Kidney (tissue), 14 donors: Measurements from ENCODE around the gene PPP1R16B. TPM values are rescaled to one million over a fixed set of nuclear protein-coding genes. Genes with fewer than 3 reads are reported as not detected.

Source experiments
- DNase-seq, 5 donors: peaks; one replicate each; pipeline ENCODE4 v3.0.0-alpha.2; 2013 to 2020
- FAIRE-seq: peaks from 2 replicates; lab custom pipeline; 2012; peaks lifted over from hg19 to GRCh38; lab: Jason Lieb, UNC
- H3K27ac ChIP-seq, 2 donors: one replicate each; pipeline ENCODE4 v1.7.0; 2013; ENCODE audit warnings: low read depth in 2 of 2, low read length in 2 of 2, inconsistent platforms in 1 of 2
- H3K27me3 ChIP-seq: one replicate; pipeline ENCODE4 v1.7.1; 2013; ENCODE audit warnings: low read length, inconsistent platforms; ENCODE audit not compliant: control insufficient read depth, insufficient read depth
- H3K36me3 ChIP-seq, 3 donors: one replicate each; pipeline versions ENCODE4 v1.7.0 to v1.7.1; 2013; ENCODE audit warnings: low read length in 3 of 3, control low read depth in 1 of 3, inconsistent platforms in 1 of 3; ENCODE audit not compliant: insufficient read depth in 3 of 3, control insufficient read depth in 2 of 3
- H3K4me1 ChIP-seq, 3 donors: one replicate each; pipeline versions ENCODE4 v1.7.0 to v1.7.1; 2013; ENCODE audit warnings: low read length in 3 of 3, inconsistent platforms in 1 of 3, low read depth in 1 of 3; ENCODE audit not compliant: control insufficient read depth in 2 of 3, insufficient read depth in 2 of 3
- H3K4me3 ChIP-seq, 3 donors: one replicate each; pipeline versions ENCODE4 v1.7.0 to v1.8.1; 2013; ENCODE audit warnings: low read length in 3 of 3, control low read depth in 1 of 3, inconsistent platforms in 1 of 3
- H3K9ac ChIP-seq, 3 donors: one replicate each; pipeline versions ENCODE4 v1.7.0 to v1.7.1; 2013; ENCODE audit warnings: low read length in 3 of 3, control low read depth in 1 of 3, inconsistent platforms in 1 of 3
- H3K9me3 ChIP-seq, 3 donors: one replicate each; pipeline versions ENCODE4 v1.7.0 to v1.7.1; 2013; ENCODE audit warnings: low read length in 3 of 3, control low read depth in 1 of 3, inconsistent platforms in 1 of 3; ENCODE audit not compliant: control insufficient read depth in 2 of 3, insufficient read depth in 1 of 3
- CTCF ChIP-seq: IDR thresholded peaks from 3 replicates; pipeline ENCODE4 v1.5.1; 2012; ENCODE audit warnings: mild to moderate bottlenecking, moderate library complexity, borderline replicate concordance; ENCODE audit not compliant: insufficient read depth; ENCODE audit errors: extremely low read depth
- intact Hi-C: fragments of 100-400 bp; cut with DNase I; formaldehyde crosslinking; loops from one replicate; pipeline ENCODE4 v1.11.1; 2022
- polyA plus RNA-seq: library from polyadenylated mRNA; stranded (reverse); fragments of 350-450 nt; fragmentation: Illumina TruSeq; extraction: RNeasy Lipid Tissue Mini Kit (QIAGEN cat#74804); gene quantifications from one replicate; pipeline ENCODE4 v1.2.3, GENCODE V29; 2014; ENCODE audit warnings: low read depth, low replicate concordance; ENCODE audit not compliant: insufficient read depth
- total RNA-seq: library from RNA; stranded (reverse); fragmentation: NEBNext Ultra II Directional; extraction: Animal tissue kit (Norgen Biotek cat#: 25700); gene quantifications from one replicate; pipeline ENCODE4 v1.2.1, GENCODE V29; 2021
- donor health status: control.
- donor health status: control.
- donor health status: control.
- donor health status: control.
- donor health status: control.
- donor health status: DM: yes; HTN: yes; CAD: no.
- donor health status: Normal renal cell carcinoma (clear cell type).

PPP1R16B gene
- total and polyA plus RNA-seq, 2 donors from 2014 or later: 11.5 to 29.4 TPM

- H3K27ac ChIP-seq: peak overlapping the region; percentile 11 to 72
- H3K4me3 ChIP-seq: no peak overlapping the region
- peaks cover 0 to 4% (median 0%) of the 10 kb centered on the region in 3 donors for H3K36me3 ChIP-seq
- TF ChIP-seq CTCF: no peak
- no peaks in the 10 kb centered on the region for H3K27me3 ChIP-seq
- FAIRE-seq (no peak), DNase-seq (no peak)
- H3K4me1 ChIP-seq: peaks cover 0 to 24% (median 24%) of the 10 kb centered on the region in 3 donors
- H3K9ac ChIP-seq: no peak overlapping the region
- no peaks in the 10 kb centered on the region for H3K9me3 ChIP-seq
- intact Hi-C loops: no loop called here
Measured at GRCh38 chr20:38888059-38888831, 82.7 kb downstream of the PPP1R16B start.

DNA sequence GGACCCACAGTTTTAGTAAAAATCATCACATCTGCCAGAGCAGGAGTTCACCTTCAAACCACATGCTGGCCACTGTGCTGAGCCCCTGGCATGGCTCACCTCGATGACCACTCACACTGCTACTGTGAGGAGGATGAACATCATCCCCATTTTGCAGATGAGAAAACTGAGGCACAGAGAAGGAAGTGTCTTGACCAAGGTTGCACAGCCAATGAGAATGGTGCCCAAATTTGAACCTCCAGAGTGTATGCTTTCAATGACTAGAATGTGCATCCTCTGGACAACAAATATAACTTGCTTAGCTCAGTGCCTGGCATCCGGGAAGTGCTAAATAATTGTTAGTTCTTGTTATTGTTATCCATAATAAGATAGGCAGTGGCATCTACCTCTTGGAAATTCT, 83.6 kb downstream of the PPP1R16B start:
- DNase-seq (no peak), FAIRE-seq (no peak)
- Histone ChIP-seq H3K9me3 (no peaks in the 10 kb centered on the region), H3K4me1 (peaks cover 0 to 19% (median 16%) of the 10 kb centered on the region in 3 donors), H3K4me3 (no peak overlapping the region), H3K9ac (no peak overlapping the region), H3K27ac (no peak overlapping the region), H3K27me3 (no peaks in the 10 kb centered on the region), H3K36me3 (peaks cover 0 to 4% (median 0%) of the 10 kb centered on the region in 3 donors)
- intact Hi-C loops: no loop called here
- TF ChIP-seq CTCF: no peak

- DNase-seq (no peak), FAIRE-seq (no peak)
- Histone ChIP-seq H3K27me3 (no peaks in the 10 kb centered on the region), H3K9me3 (no peaks in the 10 kb centered on the region), H3K4me1 (peaks cover 0 to 16% (median 15%) of the 10 kb centered on the region in 3 donors), H3K27ac (no peak overlapping the region), H3K4me3 (no peak overlapping the region), H3K36me3 (peaks cover 0 to 4% (median 0%) of the 10 kb centered on the region in 3 donors), H3K9ac (no peak overlapping the region)
- intact Hi-C loops: no loop called here
- no peak for TF ChIP-seq CTCF
Measured at GRCh38 chr20:38889792-38890496, 84.4 kb downstream of the PPP1R16B start.
